SK-N-MC (cell line): ENCODE measurements around the gene ADAD1.

Experiments used
- DNase-seq: peaks from one replicate; pipeline ENCODE4 v3.0.0-alpha.2; 2011; ENCODE audit warnings: low read depth, low spot score
- H3K27ac ChIP-seq: fragments of 200-600 bp; sonication (generic); 2 replicates; pipeline ENCODE4 v1.5.1; 2016; ENCODE audit warnings: mixed run types
- H3K36me3 ChIP-seq: fragments of 200-600 bp; sonication (generic); 2 replicates; pipeline ENCODE4 v1.6.1; 2017; ENCODE audit warnings: antibody characterized with exemption, low read length, mixed read lengths; ENCODE audit not compliant: insufficient read depth
- H3K4me3 ChIP-seq: fragments of 200-600 bp; sonication (generic); 2 replicates; pipeline ENCODE4 v1.5.1; 2016
- H3K9ac ChIP-seq: fragments of 200-600 bp; sonication (generic); 2 replicates; pipeline ENCODE4 v1.8.0; 2017; ENCODE audit warnings: mixed run types, mixed read lengths; ENCODE audit not compliant: insufficient read length
- H3K9me3 ChIP-seq: fragments of 200-600 bp; sonication (generic); 2 replicates; pipeline ENCODE4 v1.6.1; 2017; ENCODE audit warnings: low read depth, mild to moderate bottlenecking, antibody characterized with exemption, low read length, moderate library complexity, mixed read lengths
- EZH2 ChIP-seq: fragments of 200-600 bp; sonication (generic); IDR thresholded peaks from one replicate; pipeline ENCODE4 v1.6.1; 2017; ENCODE audit warnings: antibody characterized with exemption
- FOXP2 ChIP-seq: optimal IDR thresholded peaks from 2 replicates; pipeline ENCODE3; 2011; ENCODE audit warnings: mild to moderate bottlenecking, moderate library complexity; ENCODE audit not compliant: insufficient read depth; ENCODE audit errors: extremely low read length, control extremely low read depth
- POLR2AphosphoS5 ChIP-seq: IDR thresholded peaks from 2 replicates; pipeline ENCODE4 v1.6.1; 2012; ENCODE audit warnings: mild to moderate bottlenecking, low read depth, low read length, borderline replicate concordance

The ADAD1 gene

GRCh38 chr4:122476745-122477144 is 97.9 kb downstream of the ADAD1 start:
- no peak for TF ChIP-seq FOXP2
- TF ChIP-seq POLR2AphosphoS5: no peak
- TF ChIP-seq EZH2: no peak

More at GRCh38 chr4:122476745-122477144, 97.9 kb downstream of the ADAD1 start:
- no peak overlapping the region for H3K9ac ChIP-seq
- no peaks in the 10 kb centered on the region for H3K9me3 ChIP-seq
- no peak overlapping the region for H3K4me3 ChIP-seq
- no peaks in the 10 kb centered on the region for H3K36me3 ChIP-seq
- no peak overlapping the region for H3K27ac ChIP-seq
- DNase-seq: no peak
